ENCODE results near the gene ANKS1B.

DNA sequence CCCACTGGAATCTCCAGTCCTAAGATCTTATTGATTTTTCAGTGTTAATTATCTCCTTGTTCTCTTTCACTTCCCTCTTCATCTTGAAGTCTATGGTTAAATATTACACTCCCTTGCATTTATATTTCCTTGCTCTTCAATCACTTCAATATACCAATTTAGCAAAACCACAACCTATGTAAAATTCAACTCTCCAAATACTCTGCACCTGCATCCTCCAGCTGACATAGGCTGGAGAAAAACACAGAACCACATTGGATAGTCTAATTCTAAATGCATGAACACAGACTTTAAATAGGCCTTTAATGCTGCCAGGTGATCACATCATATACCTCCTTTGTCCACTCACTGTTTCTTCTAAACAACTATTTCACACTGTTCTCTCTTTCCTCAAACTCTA, 591.0 kb downstream of the ANKS1B start:
- TF ChIP-seq, protein P1, sequence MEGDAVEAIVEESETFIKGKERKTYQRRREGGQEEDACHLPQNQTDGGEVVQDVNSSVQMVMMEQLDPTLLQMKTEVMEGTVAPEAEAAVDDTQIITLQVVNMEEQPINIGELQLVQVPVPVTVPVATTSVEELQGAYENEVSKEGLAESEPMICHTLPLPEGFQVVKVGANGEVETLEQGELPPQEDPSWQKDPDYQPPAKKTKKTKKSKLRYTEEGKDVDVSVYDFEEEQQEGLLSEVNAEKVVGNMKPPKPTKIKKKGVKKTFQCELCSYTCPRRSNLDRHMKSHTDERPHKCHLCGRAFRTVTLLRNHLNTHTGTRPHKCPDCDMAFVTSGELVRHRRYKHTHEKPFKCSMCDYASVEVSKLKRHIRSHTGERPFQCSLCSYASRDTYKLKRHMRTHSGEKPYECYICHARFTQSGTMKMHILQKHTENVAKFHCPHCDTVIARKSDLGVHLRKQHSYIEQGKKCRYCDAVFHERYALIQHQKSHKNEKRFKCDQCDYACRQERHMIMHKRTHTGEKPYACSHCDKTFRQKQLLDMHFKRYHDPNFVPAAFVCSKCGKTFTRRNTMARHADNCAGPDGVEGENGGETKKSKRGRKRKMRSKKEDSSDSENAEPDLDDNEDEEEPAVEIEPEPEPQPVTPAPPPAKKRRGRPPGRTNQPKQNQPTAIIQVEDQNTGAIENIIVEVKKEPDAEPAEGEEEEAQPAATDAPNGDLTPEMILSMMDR (IDR thresholded peaks at IDR 0.05) = no peak
- TF ChIP-seq POLR2A (IDR thresholded peaks at IDR 0.05) (no peak), POLR2AphosphoS5 (IDR thresholded peaks at IDR 0.05) (no peak)

Measured in suprapubic skin (tissue), 4 donors.